HepG2 (cell line): ENCODE data around the gene RGSL1. TPM values are rescaled to one million over a fixed set of nuclear protein-coding genes. Genes with fewer than 3 reads are reported as not detected.

Experiments
- ARNT2 ChIP-seq: sonication (generic); formaldehyde crosslinking; IDR thresholded peaks from 2 replicates; pipeline ENCODE4 v1.8.0; 2022; ENCODE audit warnings: mild to moderate bottlenecking, low read depth, missing genetic modification reagents, moderate library complexity
- CBX2 ChIP-seq, 2 experiments: fragments of 200-600 bp in 1 of 2; sonication (generic); formaldehyde crosslinking in 1 of 2; IDR thresholded peaks; 2 replicates each; pipeline versions ENCODE4 v1.7.0 to v1.8.1; 2018 to 2022; ENCODE audit warnings: low read depth in 2 of 2, low read length in 1 of 2, mild to moderate bottlenecking in 1 of 2, missing genetic modification reagents in 1 of 2
- ERF ChIP-seq: IDR thresholded peaks from 2 replicates; pipeline ENCODE4 v1.6.1; 2018; ENCODE audit warnings: missing biosample characterization, missing genetic modification reagents
- GLI4 ChIP-seq: sonication (generic); formaldehyde crosslinking; IDR thresholded peaks from 2 replicates; pipeline ENCODE4 v1.5.1; 2020; ENCODE audit warnings: missing genetic modification reagents, mild to moderate bottlenecking, moderate library complexity, borderline replicate concordance
- MXI1 ChIP-seq: IDR thresholded peaks from 3 replicates; pipeline ENCODE4 v1.6.1; 2012; ENCODE audit warnings: low read depth, low read length, inconsistent platforms, borderline replicate concordance
- NBN ChIP-seq: fragments of 450-650 bp; conservative IDR thresholded peaks from 2 replicates; pipeline ENCODE4 v1.6.1; 2017
- NFYB ChIP-seq: sonication (generic); formaldehyde crosslinking; IDR thresholded peaks from 2 replicates; pipeline ENCODE4 v1.4.0; 2020; ENCODE audit warnings: missing genetic modification reagents
- RAD51 ChIP-seq: fragments of 450-650 bp; IDR thresholded peaks from 2 replicates; pipeline ENCODE4 v1.6.1; 2016; ENCODE audit warnings: borderline replicate concordance
- RFX3 ChIP-seq: IDR thresholded peaks from 2 replicates; pipeline ENCODE4 v1.6.1; 2016; ENCODE audit warnings: missing biosample characterization, missing genetic modification reagents
- RXRA ChIP-seq: sonication (generic); formaldehyde crosslinking; IDR thresholded peaks from 2 replicates; pipeline ENCODE4 v1.5.1; 2020; ENCODE audit warnings: missing genetic modification reagents
- SP2 ChIP-seq: sonication (generic); formaldehyde crosslinking; IDR thresholded peaks from 2 replicates; pipeline ENCODE4 v1.5.1; 2020; ENCODE audit warnings: mild to moderate bottlenecking, missing genetic modification reagents
- polyA plus RNA-seq, 8 experiments: library from polyadenylated mRNA; depleted of rRNA in 3 of 8; stranded (reverse) in 7 of 8; unstranded in 1 of 8; fragments of >200 nt; fragmentation: Illumina TruSeq in 4 of 8; extraction: Trizol in 4 of 8; gene quantifications; 2 replicates each; pipeline versions ENCODE4 v1.2.1 to v1.2.3, GENCODE V29; 2011 to 2016; ENCODE audit warnings: low read depth in 4 of 8, missing spikeins in 1 of 8, mixed read lengths in 1 of 8; ENCODE audit not compliant: insufficient read depth in 1 of 8
- total RNA-seq, 5 experiments: library from RNA; depleted of rRNA; stranded (reverse); fragments of >200 nt; fragmentation: Illumina TruSeq; extraction: Trizol; gene quantifications; 2 replicates each; pipeline ENCODE4 v1.2.3, GENCODE V29; 2016; ENCODE audit warnings: low read depth in 1 of 5
- TF ChIP-seq, protein P1 (sequence below): sonication (generic); formaldehyde crosslinking; IDR thresholded peaks from 2 replicates; pipeline ENCODE4 v1.9.0; 2021; ENCODE audit warnings: missing genetic modification reagents, borderline replicate concordance
- TF ChIP-seq, protein P2 (sequence below): sonication (generic); formaldehyde crosslinking; IDR thresholded peaks from 2 replicates; pipeline ENCODE4 v1.9.0; 2021; ENCODE audit warnings: missing genetic modification reagents, borderline replicate concordance
- TF ChIP-seq, protein P3 (sequence below): sonication (generic); formaldehyde crosslinking; IDR thresholded peaks from 2 replicates; pipeline ENCODE4 v1.5.1; 2020; ENCODE audit warnings: mild to moderate bottlenecking, missing genetic modification reagents, borderline replicate concordance
- TF ChIP-seq, protein P4 (sequence below): sonication (generic); formaldehyde crosslinking; IDR thresholded peaks from 2 replicates; pipeline ENCODE4 v1.4.0; 2020; ENCODE audit warnings: missing genetic modification reagents
- TF ChIP-seq, protein P5 (sequence below): sonication (generic); formaldehyde crosslinking; conservative IDR thresholded peaks from 2 replicates; pipeline ENCODE4 v1.4.0; 2020; ENCODE audit warnings: missing genetic modification reagents
- TF ChIP-seq, protein P6 (sequence below): sonication (generic); formaldehyde crosslinking; IDR thresholded peaks from 2 replicates; pipeline ENCODE4 v1.4.0; 2020; ENCODE audit warnings: missing genetic modification reagents
- TF ChIP-seq, protein P7 (sequence below): sonication (generic); formaldehyde crosslinking; IDR thresholded peaks from 2 replicates; pipeline ENCODE4 v1.8.1; 2023; ENCODE audit warnings: mild to moderate bottlenecking, missing genetic modification reagents, borderline replicate concordance
- TF ChIP-seq, protein P8 (sequence below): sonication (generic); formaldehyde crosslinking; IDR thresholded peaks from 2 replicates; pipeline ENCODE4 v1.5.0; 2020; ENCODE audit warnings: mild to moderate bottlenecking, low read depth, missing genetic modification reagents, borderline replicate concordance

Gene RGSL1
- total and polyA plus RNA-seq, 2 of the 13 experiments (the other 11 are each of a cell fraction or from before 2014, with no cell fraction given): not detected

DNA sequence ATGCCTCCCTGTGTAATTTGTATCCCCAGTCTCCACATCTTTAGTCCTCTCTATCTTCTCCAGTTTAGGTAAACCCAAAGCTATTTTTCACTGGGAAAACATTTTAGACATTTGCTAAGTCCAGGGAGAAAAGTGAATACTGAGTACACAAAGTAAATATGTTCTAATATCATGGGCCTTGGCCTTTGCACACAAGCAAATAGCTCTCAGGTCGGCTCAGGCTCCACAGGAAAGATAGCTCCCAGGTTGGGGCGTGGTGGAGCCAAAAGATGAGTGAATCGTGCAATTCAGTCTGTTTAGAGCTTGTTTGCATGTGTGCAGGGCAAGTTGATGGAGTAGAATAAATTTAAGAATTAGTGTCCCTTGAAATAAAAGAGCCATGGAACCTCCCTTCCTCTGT is 7.9 kb downstream of the RGSL1 start (continued):
- TF ChIP-seq, protein P1, sequence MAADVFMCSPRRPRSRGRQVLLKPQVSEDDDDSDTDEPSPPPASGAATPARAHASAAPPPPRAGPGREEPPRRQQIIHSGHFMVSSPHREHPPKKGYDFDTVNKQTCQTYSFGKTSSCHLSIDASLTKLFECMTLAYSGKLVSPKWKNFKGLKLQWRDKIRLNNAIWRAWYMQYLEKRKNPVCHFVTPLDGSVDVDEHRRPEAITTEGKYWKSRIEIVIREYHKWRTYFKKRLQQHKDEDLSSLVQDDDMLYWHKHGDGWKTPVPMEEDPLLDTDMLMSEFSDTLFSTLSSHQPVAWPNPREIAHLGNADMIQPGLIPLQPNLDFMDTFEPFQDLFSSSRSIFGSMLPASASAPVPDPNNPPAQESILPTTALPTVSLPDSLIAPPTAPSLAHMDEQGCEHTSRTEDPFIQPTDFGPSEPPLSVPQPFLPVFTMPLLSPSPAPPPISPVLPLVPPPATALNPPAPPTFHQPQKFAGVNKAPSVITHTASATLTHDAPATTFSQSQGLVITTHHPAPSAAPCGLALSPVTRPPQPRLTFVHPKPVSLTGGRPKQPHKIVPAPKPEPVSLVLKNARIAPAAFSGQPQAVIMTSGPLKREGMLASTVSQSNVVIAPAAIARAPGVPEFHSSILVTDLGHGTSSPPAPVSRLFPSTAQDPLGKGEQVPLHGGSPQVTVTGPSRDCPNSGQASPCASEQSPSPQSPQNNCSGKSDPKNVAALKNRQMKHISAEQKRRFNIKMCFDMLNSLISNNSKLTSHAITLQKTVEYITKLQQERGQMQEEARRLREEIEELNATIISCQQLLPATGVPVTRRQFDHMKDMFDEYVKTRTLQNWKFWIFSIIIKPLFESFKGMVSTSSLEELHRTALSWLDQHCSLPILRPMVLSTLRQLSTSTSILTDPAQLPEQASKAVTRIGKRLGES (CRISPR knock-in tag): no peak
- TF ChIP-seq, protein P2, sequence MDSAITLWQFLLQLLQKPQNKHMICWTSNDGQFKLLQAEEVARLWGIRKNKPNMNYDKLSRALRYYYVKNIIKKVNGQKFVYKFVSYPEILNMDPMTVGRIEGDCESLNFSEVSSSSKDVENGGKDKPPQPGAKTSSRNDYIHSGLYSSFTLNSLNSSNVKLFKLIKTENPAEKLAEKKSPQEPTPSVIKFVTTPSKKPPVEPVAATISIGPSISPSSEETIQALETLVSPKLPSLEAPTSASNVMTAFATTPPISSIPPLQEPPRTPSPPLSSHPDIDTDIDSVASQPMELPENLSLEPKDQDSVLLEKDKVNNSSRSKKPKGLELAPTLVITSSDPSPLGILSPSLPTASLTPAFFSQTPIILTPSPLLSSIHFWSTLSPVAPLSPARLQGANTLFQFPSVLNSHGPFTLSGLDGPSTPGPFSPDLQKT: no peak
- TF ChIP-seq CBX2 (IDR thresholded peaks at IDR 0.05; ENCODE audit: low read depth, low read length): no peak
- no peak for TF ChIP-seq CBX2 (CRISPR knock-in tag; IDR thresholded peaks at IDR 0.05; ENCODE audit: low read depth)
- no peak for TF ChIP-seq ARNT2
- TF ChIP-seq NFYB (CRISPR knock-in tag): no peak
- no peak for TF ChIP-seq SP2
- TF ChIP-seq, protein P3, sequence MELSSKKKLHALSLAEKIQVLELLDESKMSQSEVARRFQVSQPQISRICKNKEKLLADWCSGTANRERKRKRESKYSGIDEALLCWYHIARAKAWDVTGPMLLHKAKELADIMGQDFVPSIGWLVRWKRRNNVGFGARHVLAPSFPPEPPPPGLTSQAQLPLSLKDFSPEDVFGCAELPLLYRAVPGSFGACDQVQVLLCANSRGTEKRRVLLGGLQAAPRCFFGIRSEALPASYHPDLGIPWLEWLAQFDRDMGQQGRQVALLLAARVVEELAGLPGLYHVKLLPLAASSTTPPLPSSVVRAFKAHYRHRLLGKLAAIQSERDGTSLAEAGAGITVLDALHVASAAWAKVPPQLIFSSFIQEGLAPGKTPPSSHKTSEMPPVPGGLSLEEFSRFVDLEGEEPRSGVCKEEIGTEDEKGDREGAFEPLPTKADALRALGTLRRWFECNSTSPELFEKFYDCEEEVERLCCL: no peak
- TF ChIP-seq RAD51: no peak
- TF ChIP-seq RFX3: no peak
- TF ChIP-seq RXRA (CRISPR knock-in tag): no peak
- TF ChIP-seq, protein P4, sequence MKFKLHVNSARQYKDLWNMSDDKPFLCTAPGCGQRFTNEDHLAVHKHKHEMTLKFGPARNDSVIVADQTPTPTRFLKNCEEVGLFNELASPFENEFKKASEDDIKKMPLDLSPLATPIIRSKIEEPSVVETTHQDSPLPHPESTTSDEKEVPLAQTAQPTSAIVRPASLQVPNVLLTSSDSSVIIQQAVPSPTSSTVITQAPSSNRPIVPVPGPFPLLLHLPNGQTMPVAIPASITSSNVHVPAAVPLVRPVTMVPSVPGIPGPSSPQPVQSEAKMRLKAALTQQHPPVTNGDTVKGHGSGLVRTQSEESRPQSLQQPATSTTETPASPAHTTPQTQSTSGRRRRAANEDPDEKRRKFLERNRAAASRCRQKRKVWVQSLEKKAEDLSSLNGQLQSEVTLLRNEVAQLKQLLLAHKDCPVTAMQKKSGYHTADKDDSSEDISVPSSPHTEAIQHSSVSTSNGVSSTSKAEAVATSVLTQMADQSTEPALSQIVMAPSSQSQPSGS (CRISPR knock-in tag): peak; percentile 35; the same call in 1 of the 2 replicates
- no peak for TF ChIP-seq ERF (CRISPR knock-in tag)
- TF ChIP-seq, protein P5, sequence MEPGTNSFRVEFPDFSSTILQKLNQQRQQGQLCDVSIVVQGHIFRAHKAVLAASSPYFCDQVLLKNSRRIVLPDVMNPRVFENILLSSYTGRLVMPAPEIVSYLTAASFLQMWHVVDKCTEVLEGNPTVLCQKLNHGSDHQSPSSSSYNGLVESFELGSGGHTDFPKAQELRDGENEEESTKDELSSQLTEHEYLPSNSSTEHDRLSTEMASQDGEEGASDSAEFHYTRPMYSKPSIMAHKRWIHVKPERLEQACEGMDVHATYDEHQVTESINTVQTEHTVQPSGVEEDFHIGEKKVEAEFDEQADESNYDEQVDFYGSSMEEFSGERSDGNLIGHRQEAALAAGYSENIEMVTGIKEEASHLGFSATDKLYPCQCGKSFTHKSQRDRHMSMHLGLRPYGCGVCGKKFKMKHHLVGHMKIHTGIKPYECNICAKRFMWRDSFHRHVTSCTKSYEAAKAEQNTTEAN: peak; percentile 87
- TF ChIP-seq, protein P6, sequence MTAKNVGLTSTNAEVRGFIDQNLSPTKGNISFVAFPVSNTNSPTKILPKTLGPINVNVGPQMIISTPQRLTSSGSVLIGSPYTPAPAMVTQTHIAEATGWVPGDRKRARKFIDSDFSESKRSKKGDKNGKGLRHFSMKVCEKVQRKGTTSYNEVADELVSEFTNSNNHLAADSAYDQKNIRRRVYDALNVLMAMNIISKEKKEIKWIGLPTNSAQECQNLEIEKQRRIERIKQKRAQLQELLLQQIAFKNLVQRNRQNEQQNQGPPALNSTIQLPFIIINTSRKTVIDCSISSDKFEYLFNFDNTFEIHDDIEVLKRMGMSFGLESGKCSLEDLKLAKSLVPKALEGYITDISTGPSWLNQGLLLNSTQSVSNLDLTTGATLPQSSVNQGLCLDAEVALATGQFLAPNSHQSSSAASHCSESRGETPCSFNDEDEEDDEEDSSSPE (CRISPR knock-in tag): no peak
- TF ChIP-seq NBN: no peak
- TF ChIP-seq GLI4: no peak
- TF ChIP-seq, protein P7, sequence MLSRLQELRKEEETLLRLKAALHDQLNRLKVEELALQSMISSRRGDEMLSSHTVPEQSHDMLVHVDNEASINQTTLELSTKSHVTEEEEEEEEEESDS (CRISPR knock-in tag): no peak
- TF ChIP-seq, protein P8, sequence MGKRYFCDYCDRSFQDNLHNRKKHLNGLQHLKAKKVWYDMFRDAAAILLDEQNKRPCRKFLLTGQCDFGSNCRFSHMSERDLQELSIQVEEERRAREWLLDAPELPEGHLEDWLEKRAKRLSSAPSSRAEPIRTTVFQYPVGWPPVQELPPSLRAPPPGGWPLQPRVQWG (CRISPR knock-in tag): no peak
- TF ChIP-seq MXI1: no peak
